Natural killer cell (primary cell): Measurements from ENCODE around the gene CMTM4. TPM values are rescaled to one million over a fixed set of nuclear protein-coding genes. Genes with fewer than 3 reads are reported as not detected.

Experiments
- ATAC-seq, 3 donors: fragments of 150-1000 bp in 2 of 3; fragments of 200-7000 bp in 1 of 3; cut with Tn5 transposase; 1 replicate in 1 of 3; 2 replicates in 2 of 3; pipeline ENCODE4 v1.10.0; 2021; ENCODE audit warnings: mild to moderate bottlenecking in 2 of 3, moderate library complexity in 2 of 3
- DNase-seq, 2 donors: peaks; one replicate each; pipeline versions ENCODE4 v3.0.0 to v3.0.0-alpha.2; 2013 to 2021; ENCODE audit warnings: mixed read lengths in 1 of 2
- H3K27ac ChIP-seq: one replicate; pipeline ENCODE4 v1.5.1; 2013; ENCODE audit warnings: mild to moderate bottlenecking, low read length
- H3K27me3 ChIP-seq: one replicate; pipeline ENCODE4 v1.6.1; 2013; ENCODE audit warnings: low read length; ENCODE audit not compliant: control insufficient read depth, insufficient read depth
- H3K36me3 ChIP-seq: one replicate; pipeline ENCODE4 v1.6.1; 2013; ENCODE audit warnings: low read length; ENCODE audit not compliant: control insufficient read depth, insufficient read depth
- H3K4me1 ChIP-seq: one replicate; pipeline ENCODE4 v1.6.1; 2013; ENCODE audit warnings: low read length; ENCODE audit not compliant: control insufficient read depth, insufficient read depth
- H3K4me3 ChIP-seq: one replicate; pipeline ENCODE4 v1.5.1; 2013; ENCODE audit warnings: low read length
- H3K9me3 ChIP-seq: one replicate; pipeline ENCODE4 v1.6.1; 2013; ENCODE audit warnings: low read length; ENCODE audit not compliant: control insufficient read depth, insufficient read depth
- H3K27ac Mint-ChIP-seq, 2 donors: one replicate each; pipeline ENCODE4 v1.8.0; 2022; ENCODE audit warnings: mild to moderate bottlenecking in 2 of 2, mixed read lengths in 2 of 2, moderate library complexity in 1 of 2
- H3K27me3 Mint-ChIP-seq, 2 donors: one replicate each; pipeline ENCODE4 v1.8.0; 2022; ENCODE audit warnings: low read depth in 2 of 2, mixed read lengths in 2 of 2
- H3K36me3 Mint-ChIP-seq: one replicate; pipeline ENCODE4 v1.8.0; 2022; ENCODE audit warnings: mixed read lengths
- H3K4me1 Mint-ChIP-seq, 2 donors: one replicate each; pipeline ENCODE4 v1.8.0; 2022; ENCODE audit warnings: mixed read lengths in 2 of 2
- H3K4me3 Mint-ChIP-seq: one replicate; pipeline ENCODE4 v1.8.0; 2022; ENCODE audit warnings: mild to moderate bottlenecking, moderate library complexity, mixed read lengths
- H3K9me3 Mint-ChIP-seq, 2 donors: one replicate each; pipeline ENCODE4 v1.8.0; 2022; ENCODE audit warnings: mixed read lengths in 2 of 2
- CTCF ChIP-seq: fragments of 200-600 bp; IDR thresholded peaks from one replicate; pipeline ENCODE4 v1.8.0; 2022; ENCODE audit warnings: antibody characterized with exemption
- WGBS: methylation state at CpG from one replicate; pipeline ENCODE4 v1.1.7; 2013; ENCODE audit warnings: missing lambda C conversion rate; ENCODE audit not compliant: insufficient coverage; 5-methylcytosine and 5-hydroxymethylcytosine counted together
- intact Hi-C: fragments of 100-400 bp; cut with micrococcal nuclease; formaldehyde crosslinking; loops from one replicate; pipeline ENCODE4 v1.14.2; 2022
- total RNA-seq, 4 donors: library from RNA; stranded (reverse); fragments of 120-200 nt in 1 of 4; gene quantifications; one replicate each; pipeline versions ENCODE4 v1.2.3 to v1.2.4, GENCODE V29; 2013 to 2022

The CMTM4 gene
- total RNA-seq, 3 donors from 2014 or later (not counting 1 experiment from before 2014, with no cell fraction given), result 0.61 to 1.4 (median 0.85) TPM

- Histone ChIP-seq H3K4me3 (no peak overlapping the region), H3K36me3 (no peaks in the 10 kb centered on the region), H3K4me1 (no peaks in the 10 kb centered on the region), H3K27me3 (no peaks in the 10 kb centered on the region), H3K9me3 (no peaks in the 10 kb centered on the region), H3K27ac (no peak overlapping the region)
- no peaks in the 10 kb centered on the region for H3K9me3 Mint-ChIP-seq
- TF ChIP-seq CTCF, result no peak
- peaks cover 0 to 5% of the 10 kb centered on the region in 2 donors for H3K4me1 Mint-ChIP-seq
- intact Hi-C loops, result no loop called here
- no peak overlapping the region for H3K27ac Mint-ChIP-seq
- H3K36me3 Mint-ChIP-seq, result no peaks in the 10 kb centered on the region
- no peak for ATAC-seq
- DNase-seq, result no peak
- peaks cover 16 to 22% of the 10 kb centered on the region in 2 donors for H3K27me3 Mint-ChIP-seq
- H3K4me3 Mint-ChIP-seq, result no peak overlapping the region
- whole genome bisulfite sequencing, result 41% methylated on average over 6 of the region's 6 CpGs
Measured at GRCh38 chr16:66658143-66658859, 38.2 kb downstream of the CMTM4 start.

- no peak overlapping the region for H3K4me3 Mint-ChIP-seq
- ATAC-seq, result no peak
- no peak overlapping the region for H3K27ac ChIP-seq
- no peaks in the 10 kb centered on the region for H3K4me1 ChIP-seq
- WGBS, result 89% methylated on average over 3 of the region's 3 CpGs
- intact Hi-C loops, result no loop called here
- no peak overlapping the region for H3K4me3 ChIP-seq
- H3K27ac Mint-ChIP-seq, result no peak overlapping the region
- no peak for DNase-seq
- H3K9me3 Mint-ChIP-seq, result no peaks in the 10 kb centered on the region
- peaks cover 0 to 5% of the 10 kb centered on the region in 2 donors for H3K4me1 Mint-ChIP-seq
- H3K36me3 Mint-ChIP-seq, result no peaks in the 10 kb centered on the region
- TF ChIP-seq CTCF, result no peak
- no peaks in the 10 kb centered on the region for H3K9me3 ChIP-seq
- peaks cover 16 to 22% of the 10 kb centered on the region in 2 donors for H3K27me3 Mint-ChIP-seq
- no peaks in the 10 kb centered on the region for H3K27me3 ChIP-seq
- no peaks in the 10 kb centered on the region for H3K36me3 ChIP-seq
Measured at GRCh38 chr16:66656547-66656946, 40.0 kb downstream of the CMTM4 start.

- WGBS, result 92% methylated on average over 6 of the region's 6 CpGs
- H3K36me3 Mint-ChIP-seq, result no peaks in the 10 kb centered on the region
- H3K4me1 Mint-ChIP-seq, result peaks cover 9 to 10% of the 10 kb centered on the region in 2 donors
- Histone ChIP-seq H3K36me3 (no peaks in the 10 kb centered on the region), H3K4me1 (peaks cover 8% of the 10 kb centered on the region), H3K27me3 (no peaks in the 10 kb centered on the region), H3K27ac (no peak overlapping the region), H3K9me3 (no peaks in the 10 kb centered on the region), H3K4me3 (no peak overlapping the region)
- H3K27ac Mint-ChIP-seq, result no peak overlapping the region
- intact Hi-C loops, result no loop called here
- no peaks in the 10 kb centered on the region for H3K9me3 Mint-ChIP-seq
- H3K4me3 Mint-ChIP-seq, result no peak overlapping the region
- no peak for DNase-seq
- no peak for TF ChIP-seq CTCF
- no peak for ATAC-seq
- peaks cover 10 to 19% of the 10 kb centered on the region in 2 donors for H3K27me3 Mint-ChIP-seq
Measured at GRCh38 chr16:66653581-66654350, 42.8 kb downstream of the CMTM4 start.
